IPS DF 4.7 (cell line): ENCODE measurements around the gene ARL4C.

Experiments
- DNase-seq: peaks from one replicate; pipeline ENCODE4 v3.0.0-alpha.2; 2013; ENCODE audit warnings: low spot score; ENCODE audit errors: extremely low read depth

Gene ARL4C

DNA sequence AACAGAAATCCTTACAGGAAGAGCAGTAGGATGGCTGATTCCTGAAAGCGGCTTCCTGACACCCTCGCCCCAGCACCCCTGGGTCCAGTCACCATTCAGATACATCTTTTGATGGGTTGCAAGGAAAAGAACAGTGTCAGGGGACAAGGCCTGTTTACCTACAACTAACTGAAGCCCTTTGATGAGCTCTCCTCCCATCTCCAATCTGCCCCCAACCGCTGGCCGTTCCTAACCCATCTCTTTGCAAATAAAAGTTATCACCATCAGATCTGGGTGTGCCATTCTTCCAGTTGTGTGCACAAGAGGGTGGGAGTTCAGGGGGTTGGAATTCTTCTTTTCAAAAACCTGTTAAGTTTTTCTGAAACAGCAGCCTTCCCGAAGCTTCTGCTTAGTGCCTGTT lies 48.9 kb downstream of the ARL4C start:
- no peak for DNase-seq

DNA sequence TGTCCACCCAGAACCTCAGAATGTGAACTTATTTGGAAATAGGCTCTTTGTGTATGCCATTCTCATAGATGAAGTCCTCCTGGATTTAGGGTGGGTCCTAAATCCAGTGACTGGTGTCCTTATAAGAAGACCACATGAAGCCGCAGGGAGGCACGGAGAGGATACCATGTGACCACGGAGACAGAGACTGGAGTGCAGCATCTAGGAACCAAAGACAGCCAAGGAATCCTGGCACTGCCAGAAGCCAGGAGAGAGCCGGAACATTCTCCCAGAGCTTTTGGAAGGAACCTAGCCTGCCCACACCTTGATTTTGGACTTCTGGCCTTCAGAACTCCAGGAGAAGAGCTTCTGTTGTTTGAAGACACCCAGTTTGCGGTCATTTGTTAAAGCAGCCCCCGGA lies 49.7 kb downstream of the ARL4C start:
- no peak for DNase-seq

DNA sequence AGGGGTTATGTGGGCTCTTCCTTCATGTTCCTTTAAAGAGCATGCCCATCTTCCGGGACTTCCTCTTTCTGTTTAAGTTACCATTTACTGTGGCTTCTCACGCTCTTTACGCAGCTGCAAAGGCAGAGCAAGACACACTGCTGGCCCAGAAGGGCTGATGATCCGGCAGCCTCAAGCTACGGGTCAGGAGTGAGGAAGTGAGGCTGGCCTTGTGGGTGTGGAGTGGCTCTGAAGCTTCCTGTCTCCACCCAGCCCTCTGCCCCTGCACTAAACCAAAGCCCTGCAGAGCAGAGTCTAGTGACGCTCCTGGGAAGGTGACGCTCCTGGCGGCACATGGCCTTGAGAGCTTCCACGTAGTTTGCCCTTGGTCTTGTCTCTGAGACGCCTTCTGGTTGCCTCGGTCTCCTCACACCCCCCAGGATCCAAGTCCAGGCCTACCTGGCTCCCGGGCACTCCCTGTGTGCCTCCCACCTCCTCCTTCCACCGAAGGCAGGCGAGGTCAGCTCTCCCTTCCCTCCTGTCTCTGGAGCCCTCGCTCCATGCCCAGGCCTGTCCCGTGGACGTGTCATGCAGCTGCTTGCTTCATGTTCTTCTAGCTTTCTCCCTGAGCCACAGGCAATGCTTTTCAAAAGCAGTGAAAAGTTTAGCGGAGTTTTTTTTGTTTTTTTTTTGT lies 50.3 kb downstream of the ARL4C start:
- no peak for DNase-seq

DNA sequence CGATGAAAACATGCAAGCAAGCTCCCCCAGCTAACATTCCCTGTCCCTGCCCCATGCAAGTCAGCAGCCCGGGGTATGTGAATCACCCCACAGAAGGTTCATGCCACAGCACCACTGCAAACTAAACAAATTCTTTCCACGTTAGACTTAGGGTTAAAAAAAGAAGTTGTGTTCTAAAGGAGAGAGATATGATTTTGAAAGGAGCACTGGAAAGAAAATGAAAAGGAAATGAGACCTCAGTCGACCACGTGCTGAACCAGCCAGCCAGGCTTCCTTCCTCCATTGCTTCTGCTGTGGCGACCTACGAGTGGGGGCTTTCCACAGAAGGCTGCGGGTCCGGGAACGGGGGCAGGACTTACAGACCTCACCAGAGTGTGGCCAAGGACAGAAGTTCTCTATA lies 52.0 kb downstream of the ARL4C start:
- DNase-seq = no peak

DNA sequence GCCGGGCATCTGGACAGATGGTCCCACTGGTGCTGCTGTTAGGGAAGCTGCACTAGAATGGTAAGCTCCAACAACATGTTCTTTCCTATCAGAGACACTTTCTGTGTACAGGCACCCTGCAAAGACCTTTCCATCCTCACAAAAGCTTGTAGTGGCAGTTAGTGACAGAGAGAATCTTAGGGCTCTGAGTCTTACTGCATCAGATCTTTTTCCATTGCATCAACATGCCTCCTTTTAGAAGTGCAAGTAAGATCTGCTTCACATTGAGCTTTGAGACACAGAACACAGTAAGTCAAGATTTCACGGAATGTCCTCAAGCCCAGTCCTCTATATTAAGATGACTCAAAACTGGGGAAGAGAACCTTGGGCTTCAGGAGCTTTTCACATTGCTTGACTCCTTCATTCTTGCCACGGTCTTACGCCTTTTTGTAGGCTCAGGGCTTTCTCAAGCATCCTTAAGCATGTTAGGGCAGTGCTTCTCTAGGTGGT lies 52.6 kb downstream of the ARL4C start:
- DNase-seq = no peak
